HG02840 (cell line): Measurements from ENCODE around the gene PAXX.
"Not testable (repeated sequence)": the region's sequence is repeated elsewhere in the genome, so short reads cannot be mapped to it uniquely, and the experiment has no call there.

Experiments used
- ATAC-seq: cut with Tn5 transposase; IDR thresholded peaks from one replicate; pipeline ENCODE4 v1.9.1; 2021; ENCODE audit warnings: mild to moderate bottlenecking, moderate library complexity, moderate number of reproducible peaks; ENCODE audit not compliant: unreplicated experiment, low FRiP score

Gene PAXX

GRCh38 chr9:137029058-137029936, 37.1 kb downstream of the PAXX start:
- ATAC-seq: no peak

- no peak for ATAC-seq
These were observed 37.8 kb downstream of the PAXX start for GRCh38 chr9:137030006-137030405.

GRCh38 chr9:137030538-137031527, 38.6 kb downstream of the PAXX start:
- no peak for ATAC-seq

- ATAC-seq: no peak
These were observed 39.9 kb downstream of the PAXX start, which contains the start of gene FUT7 for GRCh38 chr9:137031904-137032640. FUT7 (minus strand) TSS chr9:137032088; CDS start chr9:137031991, 97 bp downstream.

GRCh38 chr9:137032858-137033257, 40.6 kb downstream of the PAXX start:
- no peak for ATAC-seq

- not testable (repeated sequence) for ATAC-seq
These were observed 41.3 kb downstream of the PAXX start for GRCh38 chr9:137033481-137033880.

GRCh38 chr9:137034039-137034708, 42.0 kb downstream of the PAXX start:
- no peak for ATAC-seq

GRCh38 chr9:137034709-137035506, 42.7 kb downstream of the PAXX start:
- no peak for ATAC-seq

- no peak for ATAC-seq
These were observed 43.2 kb downstream of the PAXX start for GRCh38 chr9:137035507-137035834.

GRCh38 chr9:137035937-137036336, 43.7 kb downstream of the PAXX start:
- ATAC-seq: no peak

- no peak for ATAC-seq
These were observed 44.8 kb downstream of the PAXX start for GRCh38 chr9:137037035-137037434.

- no peak for ATAC-seq
These were observed 45.3 kb downstream of the PAXX start for GRCh38 chr9:137037483-137037882.

GRCh38 chr9:137038916-137039315, 46.7 kb downstream of the PAXX start:
- no peak for ATAC-seq

- no peak for ATAC-seq
These were observed 47.6 kb downstream of the PAXX start for GRCh38 chr9:137039611-137040366.

- no peak for ATAC-seq
These were observed 48.3 kb downstream of the PAXX start for GRCh38 chr9:137040568-137040967.

GRCh38 chr9:137041124-137041523, 48.9 kb downstream of the PAXX start:
- ATAC-seq: no peak

GRCh38 chr9:137042751-137043727, 50.8 kb downstream of the PAXX start:
- ATAC-seq: no peak
